Sigmoid colon (tissue), 4 donors: ENCODE measurements around the gene STAMBPL1.

ENCODE experiments used
- EP300 ChIP-seq, 4 donors: sonication (generic); formaldehyde crosslinking; IDR thresholded peaks; one replicate each; pipeline ENCODE4 v1.6.1; 2017; ENCODE audit warnings: antibody characterized with exemption in 4 of 4
- POLR2A ChIP-seq, 2 donors: fragments of 450-650 bp; IDR thresholded peaks; one replicate each; pipeline ENCODE4 v1.6.1; 2016; ENCODE audit warnings: antibody characterized with exemption in 2 of 2, mild to moderate bottlenecking in 2 of 2, moderate library complexity in 2 of 2
- TF ChIP-seq, protein P1 (sequence below), 4 experiments: fragments of 450-650 bp in 3 of 4; fragments of 200-600 bp in 1 of 4; IDR thresholded peaks; one replicate each; pipeline ENCODE4 v1.5.1; 2016 to 2019; ENCODE audit warnings: antibody characterized with exemption in 4 of 4, mild to moderate bottlenecking in 3 of 4, moderate library complexity in 2 of 4

DNA sequence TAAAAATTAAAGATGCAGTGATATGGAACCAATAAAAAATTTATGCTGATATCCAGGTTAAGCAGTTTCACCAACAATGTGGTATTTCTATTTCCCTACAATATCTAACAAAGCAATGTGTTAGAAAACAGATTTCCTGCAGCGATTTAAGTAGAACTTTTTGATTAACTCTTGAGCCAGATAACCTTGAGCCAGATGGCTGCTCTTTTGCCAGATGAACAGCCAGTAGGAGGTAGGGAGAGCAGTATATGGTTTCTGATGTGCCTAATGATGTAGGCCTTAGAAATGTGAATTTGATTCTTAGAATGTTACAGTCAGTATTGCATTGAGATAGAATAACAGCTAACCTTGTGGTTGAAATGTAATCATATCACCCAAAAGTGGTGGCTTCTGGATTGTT, 31.1 kb downstream of the STAMBPL1 start:
- TF ChIP-seq, protein P1, sequence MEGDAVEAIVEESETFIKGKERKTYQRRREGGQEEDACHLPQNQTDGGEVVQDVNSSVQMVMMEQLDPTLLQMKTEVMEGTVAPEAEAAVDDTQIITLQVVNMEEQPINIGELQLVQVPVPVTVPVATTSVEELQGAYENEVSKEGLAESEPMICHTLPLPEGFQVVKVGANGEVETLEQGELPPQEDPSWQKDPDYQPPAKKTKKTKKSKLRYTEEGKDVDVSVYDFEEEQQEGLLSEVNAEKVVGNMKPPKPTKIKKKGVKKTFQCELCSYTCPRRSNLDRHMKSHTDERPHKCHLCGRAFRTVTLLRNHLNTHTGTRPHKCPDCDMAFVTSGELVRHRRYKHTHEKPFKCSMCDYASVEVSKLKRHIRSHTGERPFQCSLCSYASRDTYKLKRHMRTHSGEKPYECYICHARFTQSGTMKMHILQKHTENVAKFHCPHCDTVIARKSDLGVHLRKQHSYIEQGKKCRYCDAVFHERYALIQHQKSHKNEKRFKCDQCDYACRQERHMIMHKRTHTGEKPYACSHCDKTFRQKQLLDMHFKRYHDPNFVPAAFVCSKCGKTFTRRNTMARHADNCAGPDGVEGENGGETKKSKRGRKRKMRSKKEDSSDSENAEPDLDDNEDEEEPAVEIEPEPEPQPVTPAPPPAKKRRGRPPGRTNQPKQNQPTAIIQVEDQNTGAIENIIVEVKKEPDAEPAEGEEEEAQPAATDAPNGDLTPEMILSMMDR (IDR thresholded peaks at IDR 0.05), result no peak
- no peak for TF ChIP-seq EP300 (IDR thresholded peaks at IDR 0.05)
- no peak for TF ChIP-seq POLR2A (IDR thresholded peaks at IDR 0.05)
